OCI-LY1 (cell line): ENCODE data around the gene MCTP2.

Experiments used
- H2AFZ ChIP-seq: fragments of 200-600 bp; sonication (generic), shearing (Covaris generic); 2 replicates; pipeline ENCODE4 v1.6.0; 2014; ENCODE audit warnings: antibody characterized with exemption, mild to moderate bottlenecking, low read length
- H3F3A ChIP-seq: fragments of 200-600 bp; sonication (generic), shearing (Covaris generic); 2 replicates; pipeline ENCODE4 v1.6.0; 2014; ENCODE audit warnings: mild to moderate bottlenecking, antibody characterized with exemption, low read length, moderate library complexity; ENCODE audit not compliant: insufficient read depth
- H3K27ac ChIP-seq: fragments of 200-600 bp; sonication (generic); 2 replicates; pipeline ENCODE4 v1.5.1; 2014; ENCODE audit warnings: low read length, mixed run types, mild to moderate bottlenecking, low read depth; ENCODE audit not compliant: poor library complexity, severe bottlenecking
- H3K27me3 ChIP-seq: fragments of 200-600 bp; sonication (generic); 2 replicates; pipeline ENCODE4 v1.6.0; 2014; ENCODE audit warnings: antibody characterized with exemption, mild to moderate bottlenecking, low read length, moderate library complexity; ENCODE audit not compliant: insufficient read depth
- H3K36me3 ChIP-seq: fragments of 200-600 bp; sonication (generic); 2 replicates; pipeline ENCODE4 v1.6.1; 2014; ENCODE audit warnings: mild to moderate bottlenecking, antibody characterized with exemption, low read length, moderate library complexity, mixed read lengths; ENCODE audit not compliant: insufficient read depth
- H3K4me1 ChIP-seq: fragments of 200-600 bp; sonication (generic); 2 replicates; pipeline ENCODE4 v1.5.1; 2014; ENCODE audit warnings: mild to moderate bottlenecking, low read length, moderate library complexity; ENCODE audit not compliant: insufficient read depth, severe bottlenecking
- H3K4me2 ChIP-seq: fragments of 200-600 bp; sonication (generic), shearing (Covaris generic); 2 replicates; pipeline ENCODE4 v1.6.1; 2014; ENCODE audit warnings: low read length
- H3K4me3 ChIP-seq: fragments of 200-600 bp; sonication (generic); 2 replicates; pipeline ENCODE4 v1.5.1; 2014; ENCODE audit warnings: low read length, low read depth, mild to moderate bottlenecking, mixed read lengths; ENCODE audit not compliant: poor library complexity, severe bottlenecking
- H3K79me2 ChIP-seq: fragments of 200-600 bp; shearing (Covaris generic); 2 replicates; pipeline ENCODE4 v1.6.1; 2016; ENCODE audit warnings: mixed run types, low read length, mixed read lengths; ENCODE audit not compliant: insufficient read depth
- H3K9ac ChIP-seq: fragments of 200-600 bp; sonication (generic), shearing (Covaris generic); 2 replicates; pipeline ENCODE4 v1.6.1; 2014; ENCODE audit warnings: mild to moderate bottlenecking, low read length, mixed read lengths
- H3K9me2 ChIP-seq: fragments of 200-600 bp; sonication (generic), shearing (Covaris generic); 2 replicates; pipeline ENCODE4 v1.6.1; 2014; ENCODE audit warnings: low read depth, mild to moderate bottlenecking, low read length, mixed read lengths
- H3K9me3 ChIP-seq: fragments of 200-600 bp; shearing (Covaris generic); 2 replicates; pipeline ENCODE4 v1.6.1; 2014; ENCODE audit warnings: low read length, mixed read lengths
- H4K20me1 ChIP-seq: fragments of 200-600 bp; sonication (generic), shearing (Covaris generic); 2 replicates; pipeline ENCODE4 v1.6.0; 2016; ENCODE audit warnings: mild to moderate bottlenecking, low read length; ENCODE audit not compliant: insufficient read depth
- EZH2 ChIP-seq: fragments of 200-600 bp; sonication (generic), shearing (Covaris generic); IDR thresholded peaks from 2 replicates; pipeline ENCODE4 v1.8.0; 2017; ENCODE audit warnings: borderline replicate concordance, mixed run types, mild to moderate bottlenecking, antibody characterized with exemption, low read length, moderate library complexity, mixed read lengths
- TF ChIP-seq, protein P1 (sequence below): fragments of 200-600 bp; sonication (generic), shearing (Covaris generic); IDR thresholded peaks from 2 replicates; pipeline ENCODE4 v1.5.1; 2017; ENCODE audit warnings: mild to moderate bottlenecking, antibody characterized with exemption, low read length, moderate library complexity, mixed read lengths

The MCTP2 gene

GRCh38 chr15:94259863-94260262, 28.5 kb downstream of the MCTP2 start:
- peaks cover 38% of the 10 kb centered on the region for H3K79me2 ChIP-seq
- no peak for TF ChIP-seq EZH2
- TF ChIP-seq, protein P1, sequence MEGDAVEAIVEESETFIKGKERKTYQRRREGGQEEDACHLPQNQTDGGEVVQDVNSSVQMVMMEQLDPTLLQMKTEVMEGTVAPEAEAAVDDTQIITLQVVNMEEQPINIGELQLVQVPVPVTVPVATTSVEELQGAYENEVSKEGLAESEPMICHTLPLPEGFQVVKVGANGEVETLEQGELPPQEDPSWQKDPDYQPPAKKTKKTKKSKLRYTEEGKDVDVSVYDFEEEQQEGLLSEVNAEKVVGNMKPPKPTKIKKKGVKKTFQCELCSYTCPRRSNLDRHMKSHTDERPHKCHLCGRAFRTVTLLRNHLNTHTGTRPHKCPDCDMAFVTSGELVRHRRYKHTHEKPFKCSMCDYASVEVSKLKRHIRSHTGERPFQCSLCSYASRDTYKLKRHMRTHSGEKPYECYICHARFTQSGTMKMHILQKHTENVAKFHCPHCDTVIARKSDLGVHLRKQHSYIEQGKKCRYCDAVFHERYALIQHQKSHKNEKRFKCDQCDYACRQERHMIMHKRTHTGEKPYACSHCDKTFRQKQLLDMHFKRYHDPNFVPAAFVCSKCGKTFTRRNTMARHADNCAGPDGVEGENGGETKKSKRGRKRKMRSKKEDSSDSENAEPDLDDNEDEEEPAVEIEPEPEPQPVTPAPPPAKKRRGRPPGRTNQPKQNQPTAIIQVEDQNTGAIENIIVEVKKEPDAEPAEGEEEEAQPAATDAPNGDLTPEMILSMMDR: no peak
- H3K4me3 ChIP-seq: no peak overlapping the region
- no peak overlapping the region for H2AFZ ChIP-seq
- H3K9me3 ChIP-seq: no peaks in the 10 kb centered on the region
- H3K9ac ChIP-seq: peak overlapping the region; percentile 22; the same call in 1 of the 2 replicates
- peak overlapping the region; percentile 95 for H3K27ac ChIP-seq
- peak overlapping the region; percentile 53; the same call in 1 of the 2 replicates for H3K4me2 ChIP-seq
- H3K36me3 ChIP-seq: no peaks in the 10 kb centered on the region
- H3F3A ChIP-seq: peaks cover 3% of the 10 kb centered on the region; the same call in 1 of the 2 replicates
- H3K4me1 ChIP-seq: peaks cover 100% of the 10 kb centered on the region
- H3K9me2 ChIP-seq: no peaks in the 10 kb centered on the region
- no peaks in the 10 kb centered on the region for H3K27me3 ChIP-seq
- no peaks in the 10 kb centered on the region for H4K20me1 ChIP-seq

GRCh38 chr15:94262201-94262600, 30.8 kb downstream of the MCTP2 start:
- Histone ChIP-seq H3K9me2 (no peaks in the 10 kb centered on the region), H3K79me2 (peaks cover 26% of the 10 kb centered on the region), H3K4me2 (peak overlapping the region; percentile 64; the same call in 1 of the 2 replicates), H3K27ac (peak overlapping the region; percentile 95), H4K20me1 (no peaks in the 10 kb centered on the region), H3K4me1 (peaks cover 99% of the 10 kb centered on the region), H3K27me3 (no peaks in the 10 kb centered on the region), H2AFZ (no peak overlapping the region), H3K4me3 (no peak overlapping the region), H3K36me3 (peaks cover 6% of the 10 kb centered on the region; the same call in 1 of the 2 replicates), H3F3A (no peaks in the 10 kb centered on the region), H3K9ac (no peak overlapping the region), H3K9me3 (no peaks in the 10 kb centered on the region)
- TF ChIP-seq, protein P1: no peak
- no peak for TF ChIP-seq EZH2

DNA sequence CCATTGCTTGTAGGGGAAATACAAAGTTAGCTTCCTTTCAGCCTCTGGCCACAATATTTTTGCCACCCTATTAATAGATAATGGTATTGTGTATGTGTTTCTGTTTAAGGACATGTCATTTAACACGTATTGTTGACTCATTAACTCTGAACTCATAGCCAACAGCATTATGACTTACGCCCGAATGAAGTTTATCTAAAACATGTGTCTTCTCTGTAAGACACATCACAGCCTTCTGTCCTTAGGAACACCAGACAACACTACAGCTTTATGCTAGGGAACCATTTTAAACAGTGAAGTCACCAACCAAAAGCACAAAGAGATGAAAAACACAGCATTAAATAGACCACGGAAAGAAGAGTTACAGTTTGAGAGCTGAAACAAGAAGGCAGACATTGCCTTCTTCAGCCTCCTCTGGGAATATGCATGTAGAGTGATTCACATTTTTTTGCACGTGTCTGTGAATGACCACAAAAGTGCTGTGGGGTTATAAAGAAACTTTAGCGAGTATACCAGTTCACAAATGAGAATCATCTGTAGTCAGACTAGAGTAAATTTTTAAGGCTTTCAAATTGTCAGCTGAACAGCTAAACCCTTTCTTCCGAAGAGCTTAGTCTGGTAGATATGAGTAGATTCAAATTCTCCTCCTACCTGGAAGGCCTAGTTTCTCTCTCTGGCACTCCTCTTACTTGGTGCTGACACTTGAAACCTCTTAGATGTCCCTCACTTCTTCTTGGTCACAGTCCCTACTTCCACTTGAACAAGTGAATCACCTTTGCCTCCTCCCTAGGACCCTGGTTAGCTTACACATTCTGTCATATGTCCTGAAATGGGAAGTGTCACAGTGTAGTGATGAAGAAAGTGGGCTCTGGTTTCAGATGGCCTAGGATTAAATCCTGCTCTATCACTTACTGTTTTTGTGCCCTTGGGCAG, 32.2 kb downstream of the MCTP2 start:
- Histone ChIP-seq H3K4me1 (peaks cover 86% of the 10 kb centered on the region), H3K9me2 (no peaks in the 10 kb centered on the region), H3K4me3 (peak overlapping the region; percentile 27), H3K27me3 (no peaks in the 10 kb centered on the region), H3K27ac (peak overlapping the region; percentile 95), H3K9me3 (no peaks in the 10 kb centered on the region), H3F3A (no peaks in the 10 kb centered on the region), H3K4me2 (peak overlapping the region; percentile 64), H3K9ac (peak overlapping the region; percentile 57), H3K36me3 (peaks cover 8% of the 10 kb centered on the region; the same call in 1 of the 2 replicates), H2AFZ (no peak overlapping the region), H4K20me1 (no peaks in the 10 kb centered on the region), H3K79me2 (peaks cover 28% of the 10 kb centered on the region; the same call in 1 of the 2 replicates)
- TF ChIP-seq EZH2: no peak
- TF ChIP-seq, protein P1: no peak
